Measurements from ENCODE around the gene PCIF1. TPM values are rescaled to one million over a fixed set of nuclear protein-coding genes. Genes with fewer than 3 reads are reported as not detected.

The PCIF1 gene
- total and polyA plus RNA-seq, 2 donors (not counting 3 experiments of a cell fraction or from before 2014, with no cell fraction given), result 26.4 to 27.2 TPM

- no peak overlapping the region for H3K9ac ChIP-seq (replicated peaks; ENCODE audit: extremely low read depth, insufficient read depth, low read length)
- H3K79me2 ChIP-seq (ENCODE audit: control insufficient read depth, insufficient read depth, low read length), result no peaks in the 10 kb centered on the region
- FAIRE-seq (no peak), DNase-seq (ENCODE audit: low read depth, low spot score) (peak; percentile 36)
- no peaks in the 10 kb centered on the region for H3K27me3 ChIP-seq (ENCODE audit: control insufficient read depth in 2 of 2, insufficient read depth in 2 of 2, low read length in 2 of 2)
- ChIA-PET CTCF (interaction anchor here (1.0 to 4.8 kb wide), 5 partner anchors 72 to 163 kb away, joined by 3 to 41 read pairs (median 29); partner anchors contain the start of genes CTSA, NEURL2 and SNX21), POLR2A (no interaction called here)
- TF ChIP-seq, protein P1, sequence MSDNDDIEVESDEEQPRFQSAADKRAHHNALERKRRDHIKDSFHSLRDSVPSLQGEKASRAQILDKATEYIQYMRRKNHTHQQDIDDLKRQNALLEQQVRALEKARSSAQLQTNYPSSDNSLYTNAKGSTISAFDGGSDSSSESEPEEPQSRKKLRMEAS (IDR thresholded peaks at IDR 0.05; ENCODE audit: insufficient read depth, insufficient read length), result no peak
- TF ChIP-seq CTCF (IDR thresholded peaks at IDR 0.05; ENCODE audit: extremely low read depth in 1 of 2, insufficient read depth in 1 of 2, low read depth in 1 of 2, low read length in 2 of 2), result peak; percentile 24 to 25
- no peak for TF ChIP-seq MYC (IDR thresholded peaks at IDR 0.05; ENCODE audit: low read depth, low read length)
- TF ChIP-seq GATA2 (IDR thresholded peaks at IDR 0.05; ENCODE audit: insufficient read depth, insufficient read length, low read depth, low read length), result no peak
- no peak for TF ChIP-seq FOS (IDR thresholded peaks at IDR 0.05; ENCODE audit: borderline replicate concordance, insufficient read depth, low read length)
- TF ChIP-seq POLR2A (IDR thresholded peaks at IDR 0.05; ENCODE audit: low read depth, low read length), result no peak
- no peaks in the 10 kb centered on the region for H4K20me1 ChIP-seq (replicated peaks; ENCODE audit: control insufficient read depth, extremely low read depth, insufficient read depth, low read length)
- H3K27ac ChIP-seq (ENCODE audit: insufficient read depth, low read depth, low read length), result no peak overlapping the region
- no peak overlapping the region for H3K4me3 ChIP-seq (replicated peaks in 1 of 3; ENCODE audit: insufficient read depth in 1 of 3, low read depth in 1 of 3, low read length in 3 of 3)
- intact Hi-C loops (cut with micrococcal nuclease), result loop anchor here (1.0 to 2.0 kb wide), 3 partner anchors 73 to 164 kb away; no protein-coding TSS in a partner anchor
- no peaks in the 10 kb centered on the region for H3K4me1 ChIP-seq (ENCODE audit: control insufficient read depth, extremely low read depth, insufficient read depth, low read length)
- no peaks in the 10 kb centered on the region for H3K9me3 ChIP-seq (replicated peaks; ENCODE audit: control insufficient read depth, insufficient read depth, low read length)
- no TSS peak for BruUV-seq (replicated peaks)
- no peaks in the 10 kb centered on the region for H3K9me1 ChIP-seq (replicated peaks; ENCODE audit: control insufficient read depth, extremely low read depth, insufficient read depth, low read length)
- no peak overlapping the region for H2AFZ ChIP-seq (ENCODE audit: low read depth, low read length)
- dilution Hi-C loops (cut with MboI; ENCODE audit: extremely low pct_ligation_motif_present, low sequenced_read_pairs), result no loop called here
- H3K36me3 ChIP-seq (ENCODE audit: control insufficient read depth in 2 of 2, extremely low read depth in 1 of 2, insufficient read depth in 2 of 2, low read length in 2 of 2), result peaks cover 29 to 67% of the 10 kb centered on the region in 2 experiments
- H3K4me2 ChIP-seq (ENCODE audit: insufficient read depth, low read length), result no peak overlapping the region
Measured at GRCh38 chr20:45963059-45964005, 28.8 kb downstream of the PCIF1 start.
